Activated T-helper 17 cell treated with anti-CD3 and anti-CD28 coated beads, Interleukin-2, amount 50 U/mL, for 72 hours (primary cell): ENCODE measurements around the gene CBX2. TPM values are rescaled to one million over a fixed set of nuclear protein-coding genes. Genes with fewer than 3 reads are reported as not detected.

Experiments used
- ATAC-seq: fragments of 150-1000 bp; cut with Tn5 transposase; replicated peaks from 2 replicates; pipeline ENCODE4 v1.10.0; 2021; ENCODE audit warnings: mild to moderate bottlenecking, moderate library complexity
- H3K27ac Mint-ChIP-seq: one replicate; pipeline ENCODE4 v1.8.0; 2022; ENCODE audit warnings: mixed read lengths
- H3K27me3 Mint-ChIP-seq: one replicate; pipeline ENCODE4 v1.8.0; 2022; ENCODE audit warnings: mixed read lengths
- H3K36me3 Mint-ChIP-seq: one replicate; pipeline ENCODE4 v1.8.0; 2022; ENCODE audit warnings: low read depth, mild to moderate bottlenecking, mixed read lengths
- H3K4me1 Mint-ChIP-seq: one replicate; pipeline ENCODE4 v1.8.0; 2022; ENCODE audit warnings: mixed read lengths
- H3K4me3 Mint-ChIP-seq: one replicate; pipeline ENCODE4 v1.8.0; 2022; ENCODE audit warnings: mild to moderate bottlenecking, mixed read lengths
- H3K9me3 Mint-ChIP-seq: one replicate; pipeline ENCODE4 v1.8.0; 2022; ENCODE audit warnings: mixed read lengths
- total RNA-seq, 2 donors: library from RNA; stranded (reverse); gene quantifications; one replicate each; pipeline ENCODE4 v1.2.3, GENCODE V29; 2022

CBX2 gene
- total RNA-seq, 2 donors from 2014 or later, result 0.50 to 1.6 TPM

- no peak for ATAC-seq
- no peak overlapping the region for H3K27ac Mint-ChIP-seq
Measured at GRCh38 chr17:79803421-79803996, 25.6 kb downstream of the CBX2 start.

GRCh38 chr17:79803997-79804855, 26.3 kb downstream of the CBX2 start:
- peaks cover 29% of the 10 kb centered on the region for H3K4me1 Mint-ChIP-seq
- H3K4me3 Mint-ChIP-seq, result peak overlapping the region; percentile 84
- peaks cover 20% of the 10 kb centered on the region for H3K36me3 Mint-ChIP-seq
- peaks cover 62% of the 10 kb centered on the region for H3K27me3 Mint-ChIP-seq
- peak; percentile 94 for ATAC-seq
- peaks cover 6% of the 10 kb centered on the region for H3K9me3 Mint-ChIP-seq
- H3K27ac Mint-ChIP-seq, result peak overlapping the region; percentile 91

More at GRCh38 chr17:79803421-79803996, 25.6 kb downstream of the CBX2 start:
- Mint-ChIP-seq H3K9me3 (peaks cover 6% of the 10 kb centered on the region), H3K36me3 (peaks cover 20% of the 10 kb centered on the region), H3K4me3 (peak overlapping the region; percentile 30), H3K27me3 (peaks cover 56% of the 10 kb centered on the region), H3K4me1 (peaks cover 29% of the 10 kb centered on the region)

GRCh38 chr17:79804856-79805696, 27.1 kb downstream of the CBX2 start:
- ATAC-seq, result peak; percentile 34
- peak overlapping the region; percentile 84 for H3K4me3 Mint-ChIP-seq
- H3K27me3 Mint-ChIP-seq, result peaks cover 54% of the 10 kb centered on the region

GRCh38 chr17:79806446-79806760, 28.5 kb downstream of the CBX2 start:
- H3K27me3 Mint-ChIP-seq, result peaks cover 53% of the 10 kb centered on the region
- peaks cover 6% of the 10 kb centered on the region for H3K9me3 Mint-ChIP-seq
- peaks cover 7% of the 10 kb centered on the region for H3K36me3 Mint-ChIP-seq
- H3K4me3 Mint-ChIP-seq, result no peak overlapping the region
- ATAC-seq, result no peak
- peaks cover 19% of the 10 kb centered on the region for H3K4me1 Mint-ChIP-seq
- H3K27ac Mint-ChIP-seq, result no peak overlapping the region

More at GRCh38 chr17:79804856-79805696, 27.1 kb downstream of the CBX2 start:
- Mint-ChIP-seq H3K36me3 (peaks cover 13% of the 10 kb centered on the region), H3K9me3 (peaks cover 6% of the 10 kb centered on the region), H3K27ac (peak overlapping the region; percentile 91), H3K4me1 (peaks cover 21% of the 10 kb centered on the region)

- no peak for ATAC-seq
- H3K4me1 Mint-ChIP-seq, result peaks cover 19% of the 10 kb centered on the region
- H3K36me3 Mint-ChIP-seq, result peaks cover 7% of the 10 kb centered on the region
- H3K27me3 Mint-ChIP-seq, result peaks cover 51% of the 10 kb centered on the region
- H3K27ac Mint-ChIP-seq, result no peak overlapping the region
- no peak overlapping the region for H3K4me3 Mint-ChIP-seq
- peaks cover 6% of the 10 kb centered on the region for H3K9me3 Mint-ChIP-seq
Measured at GRCh38 chr17:79806863-79807720, 29.1 kb downstream of the CBX2 start.

- H3K4me3 Mint-ChIP-seq, result no peak overlapping the region
- no peak for ATAC-seq
- peaks cover 52% of the 10 kb centered on the region for H3K27me3 Mint-ChIP-seq
- peaks cover 7% of the 10 kb centered on the region for H3K36me3 Mint-ChIP-seq
- H3K27ac Mint-ChIP-seq, result no peak overlapping the region
- peaks cover 19% of the 10 kb centered on the region for H3K4me1 Mint-ChIP-seq
- H3K9me3 Mint-ChIP-seq, result peaks cover 6% of the 10 kb centered on the region
Measured at GRCh38 chr17:79808763-79809529, 31.0 kb downstream of the CBX2 start.

- Mint-ChIP-seq H3K27me3 (peaks cover 54% of the 10 kb centered on the region), H3K4me1 (peaks cover 20% of the 10 kb centered on the region), H3K27ac (no peak overlapping the region), H3K4me3 (peak overlapping the region; percentile 33), H3K36me3 (peaks cover 9% of the 10 kb centered on the region), H3K9me3 (peaks cover 2% of the 10 kb centered on the region)
- no peak for ATAC-seq
Measured at GRCh38 chr17:79809530-79810129, 31.7 kb downstream of the CBX2 start.

GRCh38 chr17:79810130-79811010, 32.4 kb downstream of the CBX2 start:
- Mint-ChIP-seq H3K4me3 (peak overlapping the region; percentile 33), H3K27ac (no peak overlapping the region), H3K9me3 (no peaks in the 10 kb centered on the region), H3K4me1 (peaks cover 14% of the 10 kb centered on the region), H3K27me3 (peaks cover 49% of the 10 kb centered on the region), H3K36me3 (peaks cover 6% of the 10 kb centered on the region)
- peak; percentile 96 for ATAC-seq

- ATAC-seq, result peak; percentile 18
- peaks cover 46% of the 10 kb centered on the region for H3K27me3 Mint-ChIP-seq
Measured at GRCh38 chr17:79811011-79811867, 33.3 kb downstream of the CBX2 start.

GRCh38 chr17:79811868-79812352, 34.0 kb downstream of the CBX2 start:
- no peak overlapping the region for H3K27ac Mint-ChIP-seq
- no peak for ATAC-seq
- no peaks in the 10 kb centered on the region for H3K9me3 Mint-ChIP-seq
- peaks cover 10% of the 10 kb centered on the region for H3K4me1 Mint-ChIP-seq
- H3K4me3 Mint-ChIP-seq, result peak overlapping the region; percentile 35
- H3K27me3 Mint-ChIP-seq, result peaks cover 44% of the 10 kb centered on the region
- peaks cover 6% of the 10 kb centered on the region for H3K36me3 Mint-ChIP-seq

More at GRCh38 chr17:79811011-79811867, 33.3 kb downstream of the CBX2 start:
- peak overlapping the region; percentile 35 for H3K4me3 Mint-ChIP-seq
- no peaks in the 10 kb centered on the region for H3K9me3 Mint-ChIP-seq
- no peak overlapping the region for H3K27ac Mint-ChIP-seq
- peaks cover 6% of the 10 kb centered on the region for H3K36me3 Mint-ChIP-seq
- H3K4me1 Mint-ChIP-seq, result peaks cover 10% of the 10 kb centered on the region
